PFSK-1 (cell line): ENCODE measurements around the gene PREX1.

Experiments used
- FOXP2 ChIP-seq: optimal IDR thresholded peaks from 2 replicates; pipeline ENCODE3; 2011; ENCODE audit warnings: borderline replicate concordance, control low read depth, inconsistent platforms; ENCODE audit not compliant: insufficient read depth; ENCODE audit errors: extremely low read length, extremely low read depth
- POLR2AphosphoS5 ChIP-seq: IDR thresholded peaks from 2 replicates; pipeline ENCODE4 v1.6.1; 2012; ENCODE audit warnings: low read depth, mild to moderate bottlenecking, control low read depth, low read length, moderate library complexity
- SIN3A ChIP-seq: IDR thresholded peaks from 2 replicates; pipeline ENCODE4 v1.6.1; 2012; ENCODE audit warnings: mild to moderate bottlenecking, low read length, moderate library complexity, borderline replicate concordance; ENCODE audit not compliant: insufficient read depth
- TAF1 ChIP-seq: IDR thresholded peaks from 2 replicates; pipeline ENCODE4 v1.6.1; 2012; ENCODE audit warnings: low read length, control low read depth, borderline replicate concordance; ENCODE audit not compliant: insufficient read depth
- TF ChIP-seq, protein P1 (sequence below), 2 experiments: IDR thresholded peaks; 2 replicates each; pipeline versions ENCODE4 v1.6.1 to v1.8.0; 2011 to 2012; ENCODE audit warnings: low read depth in 2 of 2, low read length in 2 of 2, control low read depth in 1 of 2, inconsistent platforms in 1 of 2, mild to moderate bottlenecking in 1 of 2, moderate library complexity in 1 of 2; ENCODE audit not compliant: insufficient read depth in 1 of 2

Gene PREX1

DNA sequence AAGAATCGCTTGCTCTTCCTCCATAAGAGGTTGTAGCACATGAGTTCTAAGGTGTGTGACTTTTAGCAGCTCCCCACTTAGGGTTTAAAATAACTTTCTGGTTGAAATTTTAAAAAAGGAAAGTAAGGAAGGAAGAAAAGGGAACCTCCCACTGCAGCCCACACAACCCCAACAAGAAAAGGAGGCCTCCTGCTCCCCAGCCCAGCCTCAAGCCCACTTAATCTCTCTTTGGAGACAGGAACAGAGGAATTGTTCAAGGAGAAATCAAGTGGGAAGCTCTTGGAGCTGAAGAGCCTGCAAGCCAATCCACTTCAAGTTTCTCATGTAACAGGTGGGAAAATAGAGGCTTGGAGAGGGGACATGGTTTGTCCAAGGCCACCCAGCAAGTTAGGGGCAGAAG lies 39.1 kb upstream of the PREX1 start:
- TF ChIP-seq FOXP2 (no peak), TAF1 (no peak), POLR2AphosphoS5 (no peak), SIN3A (no peak)
- TF ChIP-seq, protein P1, sequence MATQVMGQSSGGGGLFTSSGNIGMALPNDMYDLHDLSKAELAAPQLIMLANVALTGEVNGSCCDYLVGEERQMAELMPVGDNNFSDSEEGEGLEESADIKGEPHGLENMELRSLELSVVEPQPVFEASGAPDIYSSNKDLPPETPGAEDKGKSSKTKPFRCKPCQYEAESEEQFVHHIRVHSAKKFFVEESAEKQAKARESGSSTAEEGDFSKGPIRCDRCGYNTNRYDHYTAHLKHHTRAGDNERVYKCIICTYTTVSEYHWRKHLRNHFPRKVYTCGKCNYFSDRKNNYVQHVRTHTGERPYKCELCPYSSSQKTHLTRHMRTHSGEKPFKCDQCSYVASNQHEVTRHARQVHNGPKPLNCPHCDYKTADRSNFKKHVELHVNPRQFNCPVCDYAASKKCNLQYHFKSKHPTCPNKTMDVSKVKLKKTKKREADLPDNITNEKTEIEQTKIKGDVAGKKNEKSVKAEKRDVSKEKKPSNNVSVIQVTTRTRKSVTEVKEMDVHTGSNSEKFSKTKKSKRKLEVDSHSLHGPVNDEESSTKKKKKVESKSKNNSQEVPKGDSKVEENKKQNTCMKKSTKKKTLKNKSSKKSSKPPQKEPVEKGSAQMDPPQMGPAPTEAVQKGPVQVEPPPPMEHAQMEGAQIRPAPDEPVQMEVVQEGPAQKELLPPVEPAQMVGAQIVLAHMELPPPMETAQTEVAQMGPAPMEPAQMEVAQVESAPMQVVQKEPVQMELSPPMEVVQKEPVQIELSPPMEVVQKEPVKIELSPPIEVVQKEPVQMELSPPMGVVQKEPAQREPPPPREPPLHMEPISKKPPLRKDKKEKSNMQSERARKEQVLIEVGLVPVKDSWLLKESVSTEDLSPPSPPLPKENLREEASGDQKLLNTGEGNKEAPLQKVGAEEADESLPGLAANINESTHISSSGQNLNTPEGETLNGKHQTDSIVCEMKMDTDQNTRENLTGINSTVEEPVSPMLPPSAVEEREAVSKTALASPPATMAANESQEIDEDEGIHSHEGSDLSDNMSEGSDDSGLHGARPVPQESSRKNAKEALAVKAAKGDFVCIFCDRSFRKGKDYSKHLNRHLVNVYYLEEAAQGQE (IDR thresholded peaks at IDR 0.05; ENCODE audit: insufficient read depth in 1 of 2, low read depth in 2 of 2, low read length in 2 of 2): no peak

DNA sequence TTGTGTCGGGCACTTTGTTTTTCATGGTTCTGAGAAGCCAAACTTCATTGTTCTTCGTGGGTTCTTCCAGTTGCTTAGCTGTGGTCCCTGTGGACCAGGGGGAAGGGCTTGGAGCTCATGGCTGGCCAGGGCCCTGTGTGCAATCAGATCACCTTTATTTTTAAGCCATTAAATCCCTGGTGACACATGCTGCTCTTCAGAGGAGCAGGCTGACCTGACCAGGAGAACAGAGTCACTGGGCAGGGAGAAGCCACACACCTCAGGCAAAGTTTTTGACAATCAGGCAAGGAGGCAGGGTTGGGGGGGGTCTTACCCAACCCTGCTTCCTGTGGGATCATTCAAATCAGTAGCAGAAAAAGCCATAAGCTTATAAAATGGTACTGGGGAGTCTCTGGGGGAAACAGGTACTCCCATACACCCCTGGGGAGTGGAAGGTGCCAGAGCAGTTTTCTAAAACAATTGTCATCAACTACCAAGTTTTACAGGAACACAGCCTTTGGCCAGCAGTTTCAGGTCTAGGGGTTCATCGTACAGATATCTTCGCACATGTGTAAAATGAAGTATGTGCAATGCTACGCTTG lies 37.0 kb upstream of the PREX1 start:
- no peak for TF ChIP-seq SIN3A
- no peak for TF ChIP-seq FOXP2
- TF ChIP-seq, protein P1 (IDR thresholded peaks at IDR 0.05; ENCODE audit: insufficient read depth in 1 of 2, low read depth in 2 of 2, low read length in 2 of 2): no peak
- TF ChIP-seq POLR2AphosphoS5: no peak
- TF ChIP-seq TAF1: no peak

DNA sequence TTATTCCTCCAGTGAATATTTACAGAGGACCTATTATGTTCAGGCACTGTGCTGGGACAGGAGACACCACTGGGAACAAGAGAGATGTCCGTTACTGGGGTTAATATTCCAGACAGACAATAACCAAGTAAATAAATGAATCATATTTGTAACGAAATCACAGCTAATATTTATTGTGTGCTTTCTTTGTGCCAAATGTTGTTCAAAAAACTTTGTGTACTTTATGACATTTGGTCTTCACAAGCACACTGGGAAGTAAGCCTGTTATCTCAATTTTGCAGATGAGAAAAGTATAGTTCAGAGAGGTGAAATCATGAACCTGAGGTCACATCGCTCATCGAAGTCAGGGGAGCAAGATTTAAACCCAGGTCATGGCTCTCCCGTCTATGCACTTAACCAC lies 36.5 kb upstream of the PREX1 start:
- TF ChIP-seq TAF1: no peak
- TF ChIP-seq SIN3A: no peak
- no peak for TF ChIP-seq POLR2AphosphoS5
- no peak for TF ChIP-seq FOXP2
- TF ChIP-seq, protein P1 (IDR thresholded peaks at IDR 0.05; ENCODE audit: insufficient read depth in 1 of 2, low read depth in 2 of 2, low read length in 2 of 2): no peak

DNA sequence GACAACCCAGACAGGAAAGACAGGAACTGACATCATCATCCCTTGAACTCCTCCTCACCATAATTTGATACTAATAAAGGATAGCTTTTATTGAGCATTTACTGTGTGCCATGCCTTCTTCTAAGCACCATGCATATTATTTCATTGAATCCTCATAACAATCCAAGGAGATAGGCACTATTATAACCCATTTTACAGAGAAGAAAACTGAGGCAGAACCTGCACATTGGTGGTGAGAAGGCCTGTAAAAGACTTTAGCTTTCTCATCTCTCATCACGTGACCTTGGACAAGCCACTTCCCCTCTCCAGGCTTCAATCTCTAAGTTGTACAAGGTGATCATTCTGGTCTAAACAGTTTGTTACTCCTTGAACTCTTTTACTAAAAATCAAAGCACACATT lies 34.5 kb upstream of the PREX1 start:
- TF ChIP-seq FOXP2 (no peak), SIN3A (no peak), TAF1 (no peak), POLR2AphosphoS5 (no peak)
- TF ChIP-seq, protein P1 (IDR thresholded peaks at IDR 0.05; ENCODE audit: insufficient read depth in 1 of 2, low read depth in 2 of 2, low read length in 2 of 2): no peak

DNA sequence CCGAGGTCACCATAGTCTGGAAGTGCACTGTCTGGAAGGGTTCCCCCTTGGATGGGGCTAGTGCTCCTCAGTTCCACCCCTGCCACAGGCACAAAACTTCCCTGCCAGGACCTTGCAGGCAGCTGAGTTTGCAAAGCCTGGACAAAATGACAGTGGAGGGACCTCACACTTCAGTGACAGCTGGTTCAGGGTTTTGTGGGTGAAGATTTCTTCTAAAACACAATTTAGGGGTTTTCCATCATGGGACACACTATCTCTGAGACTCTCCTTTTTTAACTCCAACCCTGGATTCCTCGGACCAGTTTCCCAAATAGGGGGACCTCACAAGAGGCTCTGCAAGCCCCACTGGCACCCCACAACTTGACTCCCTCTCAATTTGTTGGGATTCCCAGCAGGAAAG lies 33.6 kb upstream of the PREX1 start:
- TF ChIP-seq TAF1 (no peak), SIN3A (no peak), FOXP2 (no peak), POLR2AphosphoS5 (no peak)
- TF ChIP-seq, protein P1 (IDR thresholded peaks at IDR 0.05; ENCODE audit: insufficient read depth in 1 of 2, low read depth in 2 of 2, low read length in 2 of 2): no peak
